ENCODE results near the gene BICC1.

DNA sequence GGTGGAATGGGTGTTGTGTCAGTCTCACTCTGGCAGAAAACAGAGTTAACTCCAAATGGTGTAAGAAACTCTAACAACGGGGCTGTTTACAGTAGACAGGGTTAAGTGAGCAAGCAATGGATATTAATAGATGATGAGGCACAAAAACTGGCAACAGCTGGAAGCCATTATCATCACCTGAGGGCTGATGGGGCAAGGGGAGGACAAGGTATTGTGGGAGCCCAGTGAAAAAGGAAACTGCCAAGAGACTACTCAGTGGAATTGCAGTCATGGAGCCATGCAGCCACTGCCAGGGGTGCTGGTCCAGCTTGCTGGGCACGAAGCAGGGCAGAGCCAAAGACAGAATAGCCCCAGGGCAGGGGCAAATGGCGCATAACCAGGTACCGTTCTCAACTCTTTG is 260.7 kb downstream of the BICC1 start:
- TF ChIP-seq, protein P1, sequence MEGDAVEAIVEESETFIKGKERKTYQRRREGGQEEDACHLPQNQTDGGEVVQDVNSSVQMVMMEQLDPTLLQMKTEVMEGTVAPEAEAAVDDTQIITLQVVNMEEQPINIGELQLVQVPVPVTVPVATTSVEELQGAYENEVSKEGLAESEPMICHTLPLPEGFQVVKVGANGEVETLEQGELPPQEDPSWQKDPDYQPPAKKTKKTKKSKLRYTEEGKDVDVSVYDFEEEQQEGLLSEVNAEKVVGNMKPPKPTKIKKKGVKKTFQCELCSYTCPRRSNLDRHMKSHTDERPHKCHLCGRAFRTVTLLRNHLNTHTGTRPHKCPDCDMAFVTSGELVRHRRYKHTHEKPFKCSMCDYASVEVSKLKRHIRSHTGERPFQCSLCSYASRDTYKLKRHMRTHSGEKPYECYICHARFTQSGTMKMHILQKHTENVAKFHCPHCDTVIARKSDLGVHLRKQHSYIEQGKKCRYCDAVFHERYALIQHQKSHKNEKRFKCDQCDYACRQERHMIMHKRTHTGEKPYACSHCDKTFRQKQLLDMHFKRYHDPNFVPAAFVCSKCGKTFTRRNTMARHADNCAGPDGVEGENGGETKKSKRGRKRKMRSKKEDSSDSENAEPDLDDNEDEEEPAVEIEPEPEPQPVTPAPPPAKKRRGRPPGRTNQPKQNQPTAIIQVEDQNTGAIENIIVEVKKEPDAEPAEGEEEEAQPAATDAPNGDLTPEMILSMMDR (IDR thresholded peaks at IDR 0.05): no peak
- no peak for TF ChIP-seq POLR2AphosphoS5 (IDR thresholded peaks at IDR 0.05)
- TF ChIP-seq POLR2A (IDR thresholded peaks at IDR 0.05): no peak
- no peak for TF ChIP-seq EP300 (IDR thresholded peaks at IDR 0.05; ENCODE audit: low read depth)
